ENCODE data around the gene HCN2. TPM values are rescaled to one million over a fixed set of nuclear protein-coding genes. Genes with fewer than 3 reads are reported as not detected.

Gene HCN2
- total and polyA plus RNA-seq, 2 of the 13 experiments (the other 11 are each of a cell fraction or from before 2014, with no cell fraction given): 0.01 TPM; not detected in 1

GRCh38 chr19:633068-633785 is 43.5 kb downstream of the HCN2 start, which contains the start of gene POLRMT (continued):
- TF ChIP-seq, protein P1, sequence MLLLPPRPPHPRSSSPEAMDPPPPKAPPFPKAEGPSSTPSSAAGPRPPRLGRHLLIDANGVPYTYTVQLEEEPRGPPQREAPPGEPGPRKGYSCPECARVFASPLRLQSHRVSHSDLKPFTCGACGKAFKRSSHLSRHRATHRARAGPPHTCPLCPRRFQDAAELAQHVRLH (CRISPR knock-in tag; IDR thresholded peaks at IDR 0.05; ENCODE audit: borderline replicate concordance, low read depth): peak; percentile 74; the same call in 1 of the 2 replicates
- TF ChIP-seq ZNF367 (CRISPR knock-in tag; IDR thresholded peaks at IDR 0.05; ENCODE audit: borderline replicate concordance) (no peak), SCMH1 (CRISPR knock-in tag; IDR thresholded peaks at IDR 0.05; ENCODE audit: borderline replicate concordance) (no peak), THAP11 (CRISPR knock-in tag; IDR thresholded peaks at IDR 0.05) (peak; percentile 98), ZNF605 (CRISPR knock-in tag; IDR thresholded peaks at IDR 0.05) (no peak), CEBPG (CRISPR knock-in tag; IDR thresholded peaks at IDR 0.05) (no peak), ZFP90 (CRISPR knock-in tag; IDR thresholded peaks at IDR 0.05; ENCODE audit: borderline replicate concordance) (peak; percentile 78; the same call in 1 of the 2 replicates), ZNF496 (CRISPR knock-in tag; IDR thresholded peaks at IDR 0.05; ENCODE audit: insufficient replicate concordance) (no peak), GLI4 (CRISPR knock-in tag; IDR thresholded peaks at IDR 0.05; ENCODE audit: borderline replicate concordance) (no peak), ESRRA (CRISPR knock-in tag; IDR thresholded peaks at IDR 0.05; ENCODE audit: low read depth) (0 out of 2 replicates have a peak, but pooled peaks have one; percentile 21), TAF15 (IDR thresholded peaks at IDR 0.05; ENCODE audit: low read depth, low read length, poor library complexity, severe bottlenecking) (no peak), RFX5 (IDR thresholded peaks at IDR 0.05; ENCODE audit: low read depth, low read length) (peak; percentile 58; the same call in 1 of the 2 replicates), FIP1L1 (IDR thresholded peaks at IDR 0.05; ENCODE audit: borderline replicate concordance, insufficient read depth, low read depth, low read length) (no peak), ZHX2 (IDR thresholded peaks at IDR 0.05; ENCODE audit: low read depth) (0 out of 2 replicates have a peak, but pooled peaks have one; percentile 43), ZHX2 (CRISPR knock-in tag; IDR thresholded peaks at IDR 0.05; ENCODE audit: borderline replicate concordance) (peak; percentile 77; the same call in 1 of the 2 replicates), SALL1 (CRISPR knock-in tag; IDR thresholded peaks at IDR 0.05) (peak; percentile 3; the same call in 1 of the 2 replicates), KDM2A (CRISPR knock-in tag; IDR thresholded peaks at IDR 0.05; ENCODE audit: borderline replicate concordance, low read depth) (peak; percentile 62), SRSF1 (optimal IDR thresholded peaks at IDR 0.05; ENCODE audit: low read depth, low read length) (no peak)
- TF ChIP-seq, protein P2, sequence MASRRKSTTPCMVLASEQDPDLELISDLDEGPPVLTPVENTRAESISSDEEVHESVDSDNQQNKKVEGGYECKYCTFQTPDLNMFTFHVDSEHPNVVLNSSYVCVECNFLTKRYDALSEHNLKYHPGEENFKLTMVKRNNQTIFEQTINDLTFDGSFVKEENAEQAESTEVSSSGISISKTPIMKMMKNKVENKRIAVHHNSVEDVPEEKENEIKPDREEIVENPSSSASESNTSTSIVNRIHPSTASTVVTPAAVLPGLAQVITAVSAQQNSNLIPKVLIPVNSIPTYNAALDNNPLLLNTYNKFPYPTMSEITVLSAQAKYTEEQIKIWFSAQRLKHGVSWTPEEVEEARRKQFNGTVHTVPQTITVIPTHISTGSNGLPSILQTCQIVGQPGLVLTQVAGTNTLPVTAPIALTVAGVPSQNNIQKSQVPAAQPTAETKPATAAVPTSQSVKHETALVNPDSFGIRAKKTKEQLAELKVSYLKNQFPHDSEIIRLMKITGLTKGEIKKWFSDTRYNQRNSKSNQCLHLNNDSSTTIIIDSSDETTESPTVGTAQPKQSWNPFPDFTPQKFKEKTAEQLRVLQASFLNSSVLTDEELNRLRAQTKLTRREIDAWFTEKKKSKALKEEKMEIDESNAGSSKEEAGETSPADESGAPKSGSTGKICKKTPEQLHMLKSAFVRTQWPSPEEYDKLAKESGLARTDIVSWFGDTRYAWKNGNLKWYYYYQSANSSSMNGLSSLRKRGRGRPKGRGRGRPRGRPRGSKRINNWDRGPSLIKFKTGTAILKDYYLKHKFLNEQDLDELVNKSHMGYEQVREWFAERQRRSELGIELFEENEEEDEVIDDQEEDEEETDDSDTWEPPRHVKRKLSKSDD (CRISPR knock-in tag; IDR thresholded peaks at IDR 0.05; ENCODE audit: low read depth): 0 out of 2 replicates have a peak, but pooled peaks have one; percentile 57
- TF ChIP-seq, protein P3, sequence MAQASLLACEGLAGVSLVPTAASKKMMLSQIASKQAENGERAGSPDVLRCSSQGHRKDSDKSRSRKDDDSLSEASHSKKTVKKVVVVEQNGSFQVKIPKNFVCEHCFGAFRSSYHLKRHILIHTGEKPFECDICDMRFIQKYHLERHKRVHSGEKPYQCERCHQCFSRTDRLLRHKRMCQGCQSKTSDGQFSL (CRISPR knock-in tag; IDR thresholded peaks at IDR 0.05): no peak

Data from HepG2 (cell line).